ENCODE results near the gene PLCB1.

DNA sequence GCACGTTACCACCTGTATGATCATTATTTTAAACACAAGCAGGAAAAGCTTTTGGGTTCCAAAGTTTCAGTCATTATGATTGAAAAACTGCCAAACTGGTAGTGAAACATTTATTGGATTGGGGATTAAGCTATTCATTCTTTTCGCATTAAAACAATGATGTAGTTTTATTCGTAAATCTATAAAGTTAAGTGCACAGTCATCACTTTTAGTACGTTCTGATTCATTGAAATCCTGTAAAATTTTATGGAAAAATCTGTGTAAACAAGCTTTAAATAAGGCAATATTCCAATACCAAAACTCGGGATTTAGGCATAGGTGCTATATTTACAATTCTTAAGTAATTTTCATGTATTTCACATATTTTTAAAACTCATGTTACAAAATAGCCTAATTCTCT lies 379.9 kb downstream of the PLCB1 start:
- TF ChIP-seq, protein P1, sequence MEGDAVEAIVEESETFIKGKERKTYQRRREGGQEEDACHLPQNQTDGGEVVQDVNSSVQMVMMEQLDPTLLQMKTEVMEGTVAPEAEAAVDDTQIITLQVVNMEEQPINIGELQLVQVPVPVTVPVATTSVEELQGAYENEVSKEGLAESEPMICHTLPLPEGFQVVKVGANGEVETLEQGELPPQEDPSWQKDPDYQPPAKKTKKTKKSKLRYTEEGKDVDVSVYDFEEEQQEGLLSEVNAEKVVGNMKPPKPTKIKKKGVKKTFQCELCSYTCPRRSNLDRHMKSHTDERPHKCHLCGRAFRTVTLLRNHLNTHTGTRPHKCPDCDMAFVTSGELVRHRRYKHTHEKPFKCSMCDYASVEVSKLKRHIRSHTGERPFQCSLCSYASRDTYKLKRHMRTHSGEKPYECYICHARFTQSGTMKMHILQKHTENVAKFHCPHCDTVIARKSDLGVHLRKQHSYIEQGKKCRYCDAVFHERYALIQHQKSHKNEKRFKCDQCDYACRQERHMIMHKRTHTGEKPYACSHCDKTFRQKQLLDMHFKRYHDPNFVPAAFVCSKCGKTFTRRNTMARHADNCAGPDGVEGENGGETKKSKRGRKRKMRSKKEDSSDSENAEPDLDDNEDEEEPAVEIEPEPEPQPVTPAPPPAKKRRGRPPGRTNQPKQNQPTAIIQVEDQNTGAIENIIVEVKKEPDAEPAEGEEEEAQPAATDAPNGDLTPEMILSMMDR (optimal IDR thresholded peaks at IDR 0.05 in 1 of 3, IDR thresholded peaks at IDR 0.05 in 1 of 3, conservative IDR thresholded peaks at IDR 0.05 in 1 of 3; ENCODE audit: extremely low read depth in 1 of 3, insufficient read depth in 2 of 3, low read length in 3 of 3), result no peak
- no peak for TF ChIP-seq EZH2 (IDR thresholded peaks at IDR 0.05; ENCODE audit: low read length)

All from keratinocyte (primary cell).